A549 (cell line): ENCODE data around the gene QPCT. TPM values are rescaled to one million over a fixed set of nuclear protein-coding genes. Genes with fewer than 3 reads are reported as not detected.

ENCODE experiments used
- ATAC-seq, 2 experiments: fragments of 200-7000 bp in 1 of 2; fragments of >200 bp in 1 of 2; cut with Nextera tagmentation in 1 of 2; cut with Tn5 transposase in 1 of 2; 3 replicates each; pipeline versions ENCODE4 v1.8.0 to v1.9.1; 2018 to 2020; ENCODE audit warnings: mild to moderate bottlenecking in 1 of 2, moderate library complexity in 1 of 2
- CTCF ChIA-PET: fragments of 300-600 bp; sonication (Branson Sonifier 250); formaldehyde crosslinking; extraction: SDS; loops from one replicate; lab custom pipeline; 2021; ENCODE audit warnings: antibody characterized with exemption, inconsistent platforms; lab: Yijun Ruan, JAX
- POLR2A ChIA-PET: fragments of 350-600 bp; formaldehyde crosslinking; extraction: SDS; loops from one replicate; lab custom pipeline; 2021; ENCODE audit warnings: antibody characterized with exemption, inconsistent platforms; lab: Yijun Ruan, JAX
- DNase-seq, 2 experiments: peaks; one replicate each; pipeline versions ENCODE4 v3.0.0 to v3.0.0-alpha.2; 2011 to 2016; ENCODE audit warnings: low read depth in 1 of 2, low spot score in 1 of 2
- FAIRE-seq: peaks from 2 replicates; lab custom pipeline; 2011; peaks lifted over from hg19 to GRCh38; lab: Jason Lieb, UNC
- H3K27ac ChIP-seq, 2 experiments: fragments of >200 bp; sonication (Bioruptor Twin); formaldehyde crosslinking; 3 replicates each; pipeline ENCODE4 v1.5.1; 2016 to 2017
- H3K4me1 ChIP-seq: fragments of >200 bp; sonication (Bioruptor Twin); formaldehyde crosslinking; 3 replicates; pipeline ENCODE4 v1.6.1; 2016
- H3K4me2 ChIP-seq: fragments of >200 bp; sonication (Bioruptor Twin); formaldehyde crosslinking; 3 replicates; pipeline ENCODE4 v1.6.1; 2016
- H3K4me3 ChIP-seq: fragments of >200 bp; sonication (Bioruptor Twin); formaldehyde crosslinking; 3 replicates; pipeline ENCODE4 v1.5.1; 2016
- H3K9me3 ChIP-seq: fragments of >200 bp; sonication (Bioruptor Twin); formaldehyde crosslinking; 3 replicates; pipeline ENCODE4 v1.6.1; 2016
- CBX8 ChIP-seq: fragments of 200-600 bp; sonication (generic); IDR thresholded peaks from 2 replicates; pipeline ENCODE4 v1.6.1; 2016
- EHMT2 ChIP-seq: fragments of 200-600 bp; sonication (generic); IDR thresholded peaks from 2 replicates; pipeline ENCODE4 v1.6.1; 2016; ENCODE audit warnings: antibody characterized with exemption, low read depth, mild to moderate bottlenecking, moderate library complexity
- FOSL2 ChIP-seq, 2 experiments: fragments of 450-650 bp in 1 of 2; fragments of >200 bp in 1 of 2; sonication (Bioruptor Twin) in 1 of 2; formaldehyde crosslinking; IDR thresholded peaks; 2 replicates each; pipeline versions ENCODE4 v1.5.0 to v1.6.1; 2016 to 2020; ENCODE audit warnings: mild to moderate bottlenecking in 1 of 2, moderate library complexity in 1 of 2
- FOXS1 ChIP-seq: fragments of 250-450 bp; sonication (Bioruptor Pico); IDR thresholded peaks from 2 replicates; pipeline ENCODE4 v1.5.0; 2020; ENCODE audit warnings: mild to moderate bottlenecking, moderate library complexity
- HDAC2 ChIP-seq: fragments of 200-600 bp; sonication (generic); IDR thresholded peaks from 2 replicates; pipeline ENCODE4 v1.6.1; 2016
- HOXA7 ChIP-seq: fragments of 250-450 bp; sonication (Bioruptor Pico); IDR thresholded peaks from 2 replicates; pipeline ENCODE4 v1.5.0; 2020; ENCODE audit warnings: mild to moderate bottlenecking, moderate library complexity
- JUN ChIP-seq, 2 experiments: fragments of >200 bp; sonication (Bioruptor Twin); formaldehyde crosslinking; IDR thresholded peaks; 2 replicates in 1 of 2; 3 replicates in 1 of 2; pipeline ENCODE4 v1.6.1; 2016 to 2017
- MAFK ChIP-seq: fragments of 450-650 bp; IDR thresholded peaks from 2 replicates; pipeline ENCODE4 v1.6.1; 2014; ENCODE audit not compliant: partially characterized antibody
- RCOR1 ChIP-seq: fragments of 150-350 bp; IDR thresholded peaks from 2 replicates; pipeline ENCODE4 v1.6.1; 2014; ENCODE audit warnings: antibody characterized with exemption, low read length, low read depth
- RNF2 ChIP-seq: fragments of 200-600 bp; sonication (generic); IDR thresholded peaks from 2 replicates; pipeline ENCODE4 v1.6.1; 2016; ENCODE audit warnings: low read depth, mild to moderate bottlenecking, antibody characterized with exemption, moderate library complexity, borderline replicate concordance
- WGBS: methylation state at CpG from one replicate; pipeline ENCODE4 v1.1.6; 2017; ENCODE audit errors: missing lambda C conversion rate; 5-methylcytosine and 5-hydroxymethylcytosine counted together
- polyA plus RNA-seq, 4 experiments: library from polyadenylated mRNA; depleted of rRNA in 3 of 4; stranded (reverse); fragments of >200 nt; fragmentation: RNase III in 1 of 4; extraction: RNeasy Plus Mini Kit Qiagen cat#74134 plus additional on column Dnase treatment in 1 of 4; gene quantifications; 2 replicates in 3 of 4; 3 replicates in 1 of 4; pipeline ENCODE4 v1.2.3, GENCODE V29; 2011 to 2017
- TF ChIP-seq, protein P1 (sequence below): fragments of 150-350 bp; IDR thresholded peaks from 2 replicates; pipeline ENCODE4 v1.6.1; 2014; ENCODE audit warnings: low read depth, mild to moderate bottlenecking, low read length
- TF ChIP-seq, protein P2 (sequence below): fragments of 450-650 bp; IDR thresholded peaks from 2 replicates; pipeline ENCODE4 v1.6.1; 2014; ENCODE audit warnings: antibody characterized with exemption

The QPCT gene
- polyA plus RNA-seq, 2 of the 4 experiments (the other 2 are of a cell fraction) = 20.0 to 42.7 TPM

DNA sequence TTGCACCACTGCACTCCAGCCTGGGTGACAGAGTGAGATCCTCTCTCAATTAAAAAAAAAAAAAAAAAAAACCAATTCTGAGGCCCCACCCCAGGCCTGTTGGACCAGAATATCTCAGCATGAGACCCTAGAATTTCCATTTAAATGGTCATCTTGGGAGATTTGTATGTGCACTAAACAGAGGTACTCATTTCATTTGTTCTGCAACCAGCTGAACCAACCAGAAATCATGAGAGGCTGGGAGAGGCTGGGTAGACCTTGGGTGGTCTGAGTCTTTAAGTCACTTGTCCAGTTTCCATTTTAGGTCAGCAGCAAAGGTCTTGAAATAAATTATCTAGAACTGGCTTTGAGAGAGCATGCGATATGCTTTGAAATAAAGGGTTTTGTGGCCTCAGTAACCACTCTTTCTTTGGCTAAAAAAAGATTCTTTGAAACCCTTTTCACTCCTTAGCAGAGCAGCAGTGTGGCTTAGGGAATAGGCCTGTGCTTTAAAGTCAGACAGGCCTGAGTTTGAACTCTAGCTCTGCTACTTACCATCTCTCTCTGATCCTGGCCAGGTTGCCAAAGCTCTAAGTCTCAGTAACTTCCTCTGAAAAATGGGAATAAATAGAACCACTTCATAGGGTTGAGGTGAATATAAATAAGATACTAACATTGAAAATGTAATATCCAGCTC lies 52.6 kb downstream of the QPCT start (continued):
- TF ChIP-seq, protein P1, sequence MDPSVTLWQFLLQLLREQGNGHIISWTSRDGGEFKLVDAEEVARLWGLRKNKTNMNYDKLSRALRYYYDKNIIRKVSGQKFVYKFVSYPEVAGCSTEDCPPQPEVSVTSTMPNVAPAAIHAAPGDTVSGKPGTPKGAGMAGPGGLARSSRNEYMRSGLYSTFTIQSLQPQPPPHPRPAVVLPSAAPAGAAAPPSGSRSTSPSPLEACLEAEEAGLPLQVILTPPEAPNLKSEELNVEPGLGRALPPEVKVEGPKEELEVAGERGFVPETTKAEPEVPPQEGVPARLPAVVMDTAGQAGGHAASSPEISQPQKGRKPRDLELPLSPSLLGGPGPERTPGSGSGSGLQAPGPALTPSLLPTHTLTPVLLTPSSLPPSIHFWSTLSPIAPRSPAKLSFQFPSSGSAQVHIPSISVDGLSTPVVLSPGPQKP = no peak

DNA sequence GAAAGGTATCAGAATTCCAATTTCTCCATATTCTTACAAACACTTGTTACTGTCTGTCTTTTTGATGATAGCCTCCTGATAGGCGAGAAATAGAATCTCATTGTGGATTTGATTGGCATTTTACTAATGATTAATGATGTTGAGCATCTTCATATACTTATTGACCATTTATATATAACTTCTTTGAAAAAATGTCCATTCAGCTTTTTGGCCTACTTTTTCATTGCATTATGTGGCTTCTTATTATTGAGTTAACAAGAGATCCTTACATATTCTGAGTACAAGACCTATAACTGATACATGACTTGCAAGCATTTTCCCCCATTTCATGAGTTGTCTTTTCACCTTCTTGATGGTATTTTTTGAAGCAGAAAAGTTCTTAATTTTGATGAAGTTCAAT lies 54.6 kb downstream of the QPCT start:
- no peak for TF ChIP-seq HDAC2
- peak; percentile 81 for TF ChIP-seq MAFK
- TF ChIP-seq, all 56 proteins: peak for 1
- no peak overlapping the region for H3K4me3 ChIP-seq
- no peaks in the 10 kb centered on the region for H3K9me3 ChIP-seq
- 87% methylated on average over 1 of the region's 1 CpG for WGBS
- no peak overlapping the region for H3K4me2 ChIP-seq
- H3K27ac ChIP-seq = no peak overlapping the region
- CTCF ChIA-PET = interaction anchor here (0.7 to 10.5 kb wide), 7 partner anchors 8 to 491 kb away, joined by 3 to 292 read pairs (median 68); partner anchors contain the start of gene CDC42EP3
- FAIRE-seq = peak; percentile 39
- ATAC-seq = no peak
- POLR2A ChIA-PET = no interaction called here
- DNase-seq = no peak
- H3K4me1 ChIP-seq = no peaks in the 10 kb centered on the region

DNA sequence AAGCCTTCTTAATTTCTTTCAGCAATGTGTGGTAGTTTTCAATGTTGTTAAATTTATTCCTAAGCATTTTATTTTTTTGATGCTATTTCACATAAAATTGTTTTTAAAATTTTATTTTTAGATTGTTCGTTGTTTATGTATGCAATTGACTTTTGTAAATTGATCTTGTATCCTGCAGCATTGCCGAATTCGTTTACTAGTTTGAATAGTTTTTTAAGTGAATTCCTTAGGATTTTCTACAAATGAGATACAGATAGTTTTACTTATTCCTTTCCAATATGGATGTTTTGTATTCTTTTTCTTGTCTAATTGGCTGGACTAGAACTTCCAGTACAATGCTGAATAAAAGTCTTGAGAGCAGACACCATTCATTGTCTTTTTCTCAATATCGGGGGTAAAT lies 55.6 kb downstream of the QPCT start:
- 75% methylated on average over 4 of the region's 4 CpGs for WGBS
- DNase-seq = no peak
- FAIRE-seq = no peak

DNA sequence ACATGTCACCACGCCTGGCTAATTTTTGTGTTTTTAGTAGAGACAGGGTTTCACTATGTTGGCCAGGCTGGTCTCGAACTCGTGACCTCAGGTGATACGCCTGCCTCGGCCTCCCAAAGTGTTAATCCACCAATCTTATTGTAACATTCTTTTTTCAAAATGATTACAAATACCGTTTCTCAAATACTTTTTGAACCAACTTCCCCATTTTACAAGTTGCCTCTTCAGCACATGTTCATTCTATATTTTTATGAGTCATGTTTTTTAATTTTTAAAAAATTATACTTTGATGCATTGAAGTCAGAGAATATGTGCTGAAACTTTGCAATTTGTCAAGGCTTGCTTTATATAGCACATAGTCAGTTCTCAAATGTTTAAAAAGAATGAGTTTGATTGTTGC lies 58.2 kb downstream of the QPCT start:
- FAIRE-seq (no peak), ATAC-seq (no peak), DNase-seq (no peak)
- Histone ChIP-seq H3K4me2 (no peak overlapping the region), H3K4me3 (no peak overlapping the region), H3K9me3 (no peaks in the 10 kb centered on the region), H3K27ac (no peak overlapping the region), H3K4me1 (no peaks in the 10 kb centered on the region)
- TF ChIP-seq FOSL2 (IDR thresholded peaks at IDR 0.05) = no peak
- peak; percentile 17; the same call in 1 of the 2 replicates for TF ChIP-seq FOSL2 (CRISPR knock-in tag; IDR thresholded peaks at IDR 0.05)
- no peak for TF ChIP-seq JUN (IDR thresholded peaks at IDR 0.05)
- ChIA-PET POLR2A (no interaction called here), CTCF (interaction anchor here (3.5 to 10.5 kb wide), 4 partner anchors 10 to 474 kb away, joined by 33 to 292 read pairs (median 170); no protein-coding TSS in a partner anchor)
- 80% methylated on average over 6 of the region's 6 CpGs for WGBS

More for the DNA sequence above, 55.6 kb downstream of the QPCT start:
- Histone ChIP-seq H3K4me2 (no peak overlapping the region), H3K4me1 (no peaks in the 10 kb centered on the region), H3K9me3 (no peaks in the 10 kb centered on the region), H3K27ac (no peak overlapping the region)
- ATAC-seq = no peak
- CTCF ChIA-PET = interaction anchor here (0.9 to 10.5 kb wide), 7 partner anchors 9 to 491 kb away, joined by 3 to 292 read pairs (median 68); partner anchors contain the start of gene CDC42EP3
- POLR2A ChIA-PET = no interaction called here
- TF ChIP-seq RNF2 (0 out of 2 replicates have a peak, but pooled peaks have one; percentile 40), HOXA7 (CRISPR knock-in tag) (no peak)
- TF ChIP-seq, all 56 proteins: peak for 1
- H3K4me3 ChIP-seq = no peak overlapping the region

DNA sequence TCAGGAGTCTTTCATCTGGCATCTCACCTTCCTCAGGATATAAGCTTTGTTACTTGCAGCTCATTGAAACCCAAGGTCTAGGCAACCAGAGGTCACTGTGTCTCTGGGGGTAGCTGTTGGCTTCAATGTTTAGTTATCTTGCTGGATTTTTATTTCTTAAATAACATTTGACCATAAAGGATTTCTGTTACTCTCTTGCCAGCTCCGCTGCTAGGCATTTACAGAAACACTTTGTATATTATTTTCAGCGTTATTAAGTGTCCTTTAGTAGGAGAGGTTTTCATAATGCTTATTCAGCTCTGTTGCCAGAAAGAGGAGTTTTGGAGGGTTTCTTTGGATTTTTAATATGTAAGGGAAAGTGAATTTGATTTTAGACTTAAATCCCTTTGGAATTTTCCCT lies 61.4 kb downstream of the QPCT start:
- TF ChIP-seq, protein P2, sequence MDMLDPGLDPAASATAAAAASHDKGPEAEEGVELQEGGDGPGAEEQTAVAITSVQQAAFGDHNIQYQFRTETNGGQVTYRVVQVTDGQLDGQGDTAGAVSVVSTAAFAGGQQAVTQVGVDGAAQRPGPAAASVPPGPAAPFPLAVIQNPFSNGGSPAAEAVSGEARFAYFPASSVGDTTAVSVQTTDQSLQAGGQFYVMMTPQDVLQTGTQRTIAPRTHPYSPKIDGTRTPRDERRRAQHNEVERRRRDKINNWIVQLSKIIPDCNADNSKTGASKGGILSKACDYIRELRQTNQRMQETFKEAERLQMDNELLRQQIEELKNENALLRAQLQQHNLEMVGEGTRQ = no peak
- TF ChIP-seq CBX8 (no peak), EHMT2 (no peak), RCOR1 (no peak), FOXS1 (CRISPR knock-in tag) (no peak)
- TF ChIP-seq, all 56 proteins: peak for 0
- 87% methylated on average over 2 of the region's 2 CpGs for WGBS
- no peak for ATAC-seq
- no peak overlapping the region for H3K4me3 ChIP-seq
- no peak overlapping the region for H3K27ac ChIP-seq
- ChIA-PET POLR2A (no interaction called here), CTCF (interaction anchor here (1.0 to 3.5 kb wide), 9 partner anchors 9 to 486 kb away, joined by 3 to 40 read pairs (median 6); no protein-coding TSS in a partner anchor)
- FAIRE-seq = no peak
- H3K4me1 ChIP-seq = no peaks in the 10 kb centered on the region
- no peak for DNase-seq
- H3K9me3 ChIP-seq = no peaks in the 10 kb centered on the region
- no peak overlapping the region for H3K4me2 ChIP-seq
